Prostate gland (tissue), 2 donors: ENCODE measurements around the gene ITGB1.

Source experiments
- CTCF ChIP-seq, 4 experiments: fragments of 200-600 bp in 2 of 4; fragments of 450-650 bp in 2 of 4; sonication (generic) in 2 of 4; IDR thresholded peaks; 1 replicate in 3 of 4; 2 replicates in 1 of 4; pipeline ENCODE4 v1.5.1; 2016 to 2019; ENCODE audit warnings: antibody characterized with exemption in 4 of 4, mild to moderate bottlenecking in 2 of 4, moderate library complexity in 2 of 4
- POLR2AphosphoS5 ChIP-seq: sonication (generic); formaldehyde crosslinking; IDR thresholded peaks from one replicate; pipeline ENCODE4 v1.6.1; 2017; ENCODE audit warnings: antibody characterized with exemption

GRCh38 chr10:32947586-32947985, 10.4 kb downstream of the ITGB1 start:
- TF ChIP-seq POLR2AphosphoS5 (no peak), CTCF (IDR thresholded peaks at IDR 0.05) (no peak)
